Panc1 (cell line): ENCODE data around the gene PTX4.

Experiments
- CTCF ChIP-seq: fragments of 450-650 bp; IDR thresholded peaks from 2 replicates; pipeline ENCODE4 v1.5.1; 2017; ENCODE audit warnings: mild to moderate bottlenecking
- POLR2AphosphoS5 ChIP-seq: IDR thresholded peaks from 2 replicates; pipeline ENCODE4 v1.6.1; 2012; ENCODE audit warnings: mild to moderate bottlenecking, low read depth, low read length, moderate library complexity
- REST ChIP-seq, 2 experiments: IDR thresholded peaks; 2 replicates each; pipeline ENCODE4 v1.6.1; 2011 to 2012; ENCODE audit warnings: low read depth in 2 of 2, control low read depth in 1 of 2, low read length in 1 of 2, mild to moderate bottlenecking in 1 of 2, moderate library complexity in 1 of 2; ENCODE audit not compliant: insufficient read depth in 1 of 2

- no peak for TF ChIP-seq POLR2AphosphoS5
- TF ChIP-seq CTCF: no peak
- no peak for TF ChIP-seq REST (IDR thresholded peaks at IDR 0.05; ENCODE audit: insufficient read depth in 1 of 2, low read depth in 2 of 2, low read length in 1 of 2)
Observed at GRCh38 chr16:1495211-1495888, 6.6 kb upstream of the PTX4 start.
